ENCODE data around the gene AGFG1. TPM values are rescaled to one million over a fixed set of nuclear protein-coding genes. Genes with fewer than 3 reads are reported as not detected.

Gene AGFG1
- total RNA-seq, 4 donors from 2014 or later: 42.1 to 83.1 (median 53.5) TPM

DNA sequence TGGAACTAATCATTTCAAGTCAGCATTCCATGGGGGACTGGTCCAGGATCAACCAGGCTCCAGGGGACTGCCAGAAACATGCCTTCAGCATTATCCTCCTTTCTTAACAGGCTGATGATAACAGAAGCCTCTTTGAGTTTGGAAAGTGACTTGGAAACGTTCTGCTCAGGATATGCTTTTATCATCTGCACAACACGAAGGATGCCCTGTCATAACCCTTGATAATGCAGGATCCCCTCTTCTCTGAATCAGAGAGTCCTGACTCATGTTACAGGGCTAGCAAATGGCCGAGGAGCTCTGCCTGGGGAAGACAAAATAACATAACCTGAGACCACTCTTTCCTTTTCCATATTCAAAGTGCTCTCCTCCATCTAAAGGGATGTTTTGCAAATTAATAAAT, 136.0 kb downstream of the AGFG1 start:
- Histone ChIP-seq H3K27me3 (no peaks in the 10 kb centered on the region), H3K36me3 (no peaks in the 10 kb centered on the region), H3K4me3 (no peak overlapping the region), H3K27ac (no peak overlapping the region), H3K4me1 (no peaks in the 10 kb centered on the region), H3K9me3 (no peaks in the 10 kb centered on the region)
- DNase-seq (ENCODE audit: low spot score in 2 of 2): no peak
- TF ChIP-seq EP300 (IDR thresholded peaks at IDR 0.05): no peak
- TF ChIP-seq, protein P1, sequence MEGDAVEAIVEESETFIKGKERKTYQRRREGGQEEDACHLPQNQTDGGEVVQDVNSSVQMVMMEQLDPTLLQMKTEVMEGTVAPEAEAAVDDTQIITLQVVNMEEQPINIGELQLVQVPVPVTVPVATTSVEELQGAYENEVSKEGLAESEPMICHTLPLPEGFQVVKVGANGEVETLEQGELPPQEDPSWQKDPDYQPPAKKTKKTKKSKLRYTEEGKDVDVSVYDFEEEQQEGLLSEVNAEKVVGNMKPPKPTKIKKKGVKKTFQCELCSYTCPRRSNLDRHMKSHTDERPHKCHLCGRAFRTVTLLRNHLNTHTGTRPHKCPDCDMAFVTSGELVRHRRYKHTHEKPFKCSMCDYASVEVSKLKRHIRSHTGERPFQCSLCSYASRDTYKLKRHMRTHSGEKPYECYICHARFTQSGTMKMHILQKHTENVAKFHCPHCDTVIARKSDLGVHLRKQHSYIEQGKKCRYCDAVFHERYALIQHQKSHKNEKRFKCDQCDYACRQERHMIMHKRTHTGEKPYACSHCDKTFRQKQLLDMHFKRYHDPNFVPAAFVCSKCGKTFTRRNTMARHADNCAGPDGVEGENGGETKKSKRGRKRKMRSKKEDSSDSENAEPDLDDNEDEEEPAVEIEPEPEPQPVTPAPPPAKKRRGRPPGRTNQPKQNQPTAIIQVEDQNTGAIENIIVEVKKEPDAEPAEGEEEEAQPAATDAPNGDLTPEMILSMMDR (IDR thresholded peaks at IDR 0.05): no peak
- TF ChIP-seq POLR2A (IDR thresholded peaks at IDR 0.05): no peak
- WGBS, 2 donors: 49 to 50% methylated on average over 3 of the region's 3 CpGs

DNA sequence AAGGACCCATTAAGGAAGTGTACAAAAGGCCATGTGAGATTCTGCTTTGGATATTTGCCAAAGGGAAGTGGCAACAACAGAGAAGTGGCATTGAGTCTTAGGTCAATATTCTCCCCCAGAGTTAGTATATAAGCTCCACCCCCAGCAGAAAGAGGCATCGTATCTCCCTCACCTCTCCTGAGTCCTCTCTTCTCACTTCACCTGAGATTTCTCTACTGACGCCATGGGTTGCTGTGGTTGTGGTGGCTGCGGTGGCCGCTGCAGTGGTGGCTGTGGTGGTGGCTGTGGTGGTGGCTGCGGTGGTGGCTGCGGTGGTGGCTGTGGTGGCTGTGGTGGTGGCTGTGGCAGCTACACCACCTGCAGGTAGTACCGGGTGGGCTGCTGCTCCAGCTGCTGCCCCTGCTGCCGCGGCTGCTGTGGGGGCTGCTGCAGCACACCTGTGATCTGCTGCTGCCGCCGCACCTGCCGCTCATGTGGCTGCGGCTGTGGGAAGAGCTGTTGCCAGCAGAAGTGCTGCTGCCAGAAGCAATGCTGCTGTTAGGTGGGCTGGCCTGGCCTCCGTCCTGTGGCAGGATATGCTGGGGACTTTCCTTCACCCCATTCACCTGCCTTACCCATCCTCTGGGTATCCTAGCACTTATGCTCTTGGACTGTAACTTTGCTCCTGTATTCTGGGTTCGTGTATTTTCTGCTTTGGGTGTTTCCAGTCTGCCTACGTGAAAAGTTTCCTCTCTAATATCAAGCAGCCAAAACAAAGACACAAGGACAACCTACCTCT, 136.8 kb downstream of the AGFG1 start:
- 71 to 84% methylated on average over 14 to 16 of the region's 16 CpGs for WGBS, 2 donors
- Histone ChIP-seq H3K9me3 (no peaks in the 10 kb centered on the region), H3K4me3 (no peak overlapping the region), H3K27ac (no peak overlapping the region), H3K4me1 (no peaks in the 10 kb centered on the region), H3K27me3 (no peaks in the 10 kb centered on the region), H3K36me3 (no peaks in the 10 kb centered on the region)
- TF ChIP-seq EP300 (IDR thresholded peaks at IDR 0.05): peak in 1 of 2 donors; percentile 43
- TF ChIP-seq, protein P1 (IDR thresholded peaks at IDR 0.05): no peak
- DNase-seq (ENCODE audit: low spot score in 2 of 2): peak in 1 of 2 donors; percentile 31

DNA sequence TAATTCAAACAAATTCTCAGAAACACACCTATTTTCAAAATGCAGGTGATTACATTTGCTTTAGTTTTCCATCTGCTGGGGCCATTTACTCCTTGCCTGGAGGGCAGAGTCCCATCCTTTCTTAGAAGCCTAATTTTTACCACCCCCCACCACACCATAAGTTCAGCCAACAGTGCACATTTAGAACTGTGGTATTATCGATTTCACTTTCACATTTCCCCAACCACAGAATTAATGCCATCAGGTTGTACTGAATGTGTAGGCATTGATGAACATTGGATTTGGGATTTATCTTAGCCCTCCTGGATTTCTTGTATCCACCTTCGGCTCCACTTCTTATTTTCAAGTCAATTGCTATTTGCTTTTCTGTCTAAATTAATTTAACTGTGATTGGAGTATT, 138.2 kb downstream of the AGFG1 start:
- no peak overlapping the region for H3K27ac ChIP-seq
- H3K4me3 ChIP-seq: no peak overlapping the region
- TF ChIP-seq POLR2A (IDR thresholded peaks at IDR 0.05): no peak
- TF ChIP-seq EP300 (IDR thresholded peaks at IDR 0.05): no peak
- TF ChIP-seq, protein P1 (IDR thresholded peaks at IDR 0.05): no peak
- H3K36me3 ChIP-seq: no peaks in the 10 kb centered on the region
- no peaks in the 10 kb centered on the region for H3K4me1 ChIP-seq
- DNase-seq (ENCODE audit: low spot score in 2 of 2): no peak
- H3K27me3 ChIP-seq: no peaks in the 10 kb centered on the region
- WGBS, 2 donors: 88 to 92% methylated on average over 2 of the region's 2 CpGs
- no peaks in the 10 kb centered on the region for H3K9me3 ChIP-seq

Other genes starting within 250 kb of the AGFG1 start
- 100 to 1,000 TPM in 3 of 4 donors, 10 to 100 TPM in 1; 98.1 to 124 (median 103) TPM for gene MFF, start 146.9 kb upstream of the AGFG1 start, total RNA-seq
- not detected for gene TM4SF20, start 92.8 kb upstream of the AGFG1 start, total RNA-seq
- gene SCYGR1, start 84.2 kb upstream of the AGFG1 start, total RNA-seq: not detected
- gene SCYGR2, start 126.7 kb downstream of the AGFG1 start, total RNA-seq: not detected
- not detected for gene SCYGR3, start 142.7 kb downstream of the AGFG1 start, total RNA-seq
- not detected for gene SCYGR4, start 145.3 kb downstream of the AGFG1 start, total RNA-seq
- not detected for gene SCYGR5, start 194.6 kb downstream of the AGFG1 start, total RNA-seq
- 10 to 100 TPM; 20.4 to 52.1 (median 39.6) TPM for gene SLC19A3, start 245.9 kb downstream of the AGFG1 start, total RNA-seq